Tibial nerve (tissue), 4 donors: ENCODE results near the gene HMHB1. TPM values are rescaled to one million over a fixed set of nuclear protein-coding genes. Genes with fewer than 3 reads are reported as not detected.

Experiments
- DNase-seq, 2 donors: peaks; one replicate each; pipeline ENCODE4 v3.0.0-alpha.2; 2019; ENCODE audit warnings: low spot score in 2 of 2
- H3K27ac ChIP-seq, 4 donors: fragments of 200-600 bp; sonication (generic) in 3 of 4; one replicate each; pipeline ENCODE4 v1.5.1; 2017 to 2019; ENCODE audit warnings: mild to moderate bottlenecking in 1 of 4
- H3K27me3 ChIP-seq, 2 donors: fragments of 200-600 bp; sonication (generic) in 1 of 2; one replicate each; pipeline versions ENCODE4 v1.5.1 to v1.6.0; 2017 to 2019
- H3K36me3 ChIP-seq, 3 donors: fragments of 200-600 bp; sonication (generic); one replicate each; pipeline ENCODE4 v1.5.1; 2018 to 2019
- H3K4me1 ChIP-seq, 4 donors: fragments of 200-600 bp; sonication (generic) in 3 of 4; one replicate each; pipeline ENCODE4 v1.5.1; 2017 to 2019
- H3K4me3 ChIP-seq, 4 donors: fragments of 200-600 bp; sonication (generic) in 3 of 4; one replicate each; pipeline ENCODE4 v1.5.1; 2017 to 2019; ENCODE audit warnings: mild to moderate bottlenecking in 1 of 4, moderate library complexity in 1 of 4
- H3K9me3 ChIP-seq, 4 donors: fragments of 200-600 bp; sonication (generic) in 3 of 4; one replicate each; pipeline ENCODE4 v1.5.1; 2017 to 2019
- CTCF ChIP-seq, 5 experiments: fragments of 200-600 bp in 3 of 5; fragments of 450-650 bp in 2 of 5; sonication (generic) in 3 of 5; IDR thresholded peaks; one replicate each; pipeline ENCODE4 v1.5.1; 2016 to 2019; ENCODE audit warnings: antibody characterized with exemption in 5 of 5, mild to moderate bottlenecking in 3 of 5, moderate library complexity in 2 of 5
- EP300 ChIP-seq, 2 donors: sonication (generic); formaldehyde crosslinking; IDR thresholded peaks; one replicate each; pipeline ENCODE4 v1.6.1; 2017; ENCODE audit warnings: antibody characterized with exemption in 2 of 2, mild to moderate bottlenecking in 1 of 2
- POLR2A ChIP-seq, 2 donors: fragments of 450-650 bp; IDR thresholded peaks; one replicate each; pipeline ENCODE4 v1.6.1; 2017; ENCODE audit warnings: antibody characterized with exemption in 2 of 2, mild to moderate bottlenecking in 2 of 2, moderate library complexity in 2 of 2
- WGBS, 2 donors: methylation state at CpG; one replicate each; pipeline ENCODE4 v1.1.5; 2018; 5-methylcytosine and 5-hydroxymethylcytosine counted together
- total RNA-seq, 4 donors: library from RNA; depleted of rRNA; stranded (reverse); fragments of >200 nt; gene quantifications; one replicate each; pipeline ENCODE4 v1.1.0, GENCODE V29; 2016

Gene HMHB1
- total RNA-seq, 4 donors from 2014 or later, result not detected

- Histone ChIP-seq H3K4me1 (no peaks in the 10 kb centered on the region), H3K4me3 (no peak overlapping the region), H3K27me3 (no peaks in the 10 kb centered on the region), H3K36me3 (no peaks in the 10 kb centered on the region), H3K9me3 (no peaks in the 10 kb centered on the region), H3K27ac (no peak overlapping the region)
- TF ChIP-seq EP300 (IDR thresholded peaks at IDR 0.05) (no peak), CTCF (IDR thresholded peaks at IDR 0.05) (no peak), POLR2A (IDR thresholded peaks at IDR 0.05) (no peak)
- no peak for DNase-seq
Measured at GRCh38 chr5:143862271-143862670, 50.3 kb downstream of the HMHB1 start.

- no peaks in the 10 kb centered on the region for H3K4me1 ChIP-seq
- H3K4me3 ChIP-seq, result no peak overlapping the region
- H3K27me3 ChIP-seq, result no peaks in the 10 kb centered on the region
- H3K36me3 ChIP-seq, result no peaks in the 10 kb centered on the region
- no peak overlapping the region for H3K27ac ChIP-seq
- WGBS, 2 donors, result 69% methylated on average over 8 of the region's 8 CpGs
- no peak for TF ChIP-seq EP300 (IDR thresholded peaks at IDR 0.05)
- TF ChIP-seq POLR2A (IDR thresholded peaks at IDR 0.05), result no peak
- TF ChIP-seq CTCF (IDR thresholded peaks at IDR 0.05), result no peak
- no peak for DNase-seq
- no peaks in the 10 kb centered on the region for H3K9me3 ChIP-seq
Measured at GRCh38 chr5:143865426-143866025, 53.6 kb downstream of the HMHB1 start.
